CD14-positive monocyte (primary cell): ENCODE measurements around the gene PARVG. TPM values are rescaled to one million over a fixed set of nuclear protein-coding genes. Genes with fewer than 3 reads are reported as not detected.

Experiments
- DNase-seq, 3 donors: peaks; one replicate each; pipeline ENCODE4 v3.0.0-alpha.2; 2011 to 2022
- H2AFZ ChIP-seq: 2 replicates; pipeline ENCODE4 v1.6.0; 2012; ENCODE audit warnings: mild to moderate bottlenecking, low read depth, low read length, inconsistent platforms; ENCODE audit not compliant: insufficient read depth, poor library complexity, severe bottlenecking
- H3K27ac ChIP-seq, 2 donors: 1 replicate in 1 of 2; 2 replicates in 1 of 2; pipeline ENCODE4 v1.5.1; 2012 to 2013; ENCODE audit warnings: low read length in 2 of 2, control low read depth in 1 of 2, inconsistent platforms in 1 of 2, low read depth in 1 of 2, mild to moderate bottlenecking in 1 of 2
- H3K27me3 ChIP-seq, 2 donors: one replicate each; pipeline versions ENCODE4 v1.6.0 to v1.6.1; 2011 to 2013; ENCODE audit warnings: low read length in 2 of 2; ENCODE audit not compliant: control insufficient read depth in 2 of 2, insufficient read depth in 2 of 2
- H3K36me3 ChIP-seq, 2 donors: replicated peaks in 1 of 2; 1 replicate in 1 of 2; 2 replicates in 1 of 2; pipeline versions ENCODE4 v1.5.1 to v1.6.1; 2012 to 2013; ENCODE audit warnings: low read length in 2 of 2, control low read depth in 1 of 2, inconsistent platforms in 1 of 2, mild to moderate bottlenecking in 1 of 2; ENCODE audit not compliant: insufficient read depth in 2 of 2, control insufficient read depth in 1 of 2
- H3K4me1 ChIP-seq, 2 donors: 1 replicate in 1 of 2; 2 replicates in 1 of 2; pipeline versions ENCODE4 v1.5.1 to v1.6.1; 2012 to 2013; ENCODE audit warnings: low read length in 2 of 2, control low read depth in 1 of 2, inconsistent platforms in 1 of 2, mild to moderate bottlenecking in 1 of 2, moderate library complexity in 1 of 2; ENCODE audit not compliant: insufficient read depth in 2 of 2, control insufficient read depth in 1 of 2
- H3K4me2 ChIP-seq: replicated peaks from 2 replicates; pipeline ENCODE3; 2012; ENCODE audit warnings: low read length, moderate library complexity, mild to moderate bottlenecking; ENCODE audit not compliant: poor library complexity, severe bottlenecking; ENCODE audit errors: extremely low read depth
- H3K4me3 ChIP-seq, 3 experiments: fragments of 200-600 bp in 1 of 3; sonication (generic) in 1 of 3; replicated peaks in 1 of 3; 1 replicate in 2 of 3; 2 replicates in 1 of 3; pipeline ENCODE4 v1.5.1; 2011 to 2013; ENCODE audit warnings: low read length in 3 of 3, mild to moderate bottlenecking in 3 of 3, control low read depth in 2 of 3, low read depth in 2 of 3, inconsistent platforms in 1 of 3, moderate library complexity in 1 of 3
- H3K79me2 ChIP-seq: 2 replicates; pipeline ENCODE4 v1.6.0; 2012; ENCODE audit warnings: mild to moderate bottlenecking, control low read depth, inconsistent platforms, low read length, moderate library complexity; ENCODE audit not compliant: insufficient read depth
- H3K9ac ChIP-seq: 2 replicates; pipeline ENCODE4 v1.6.0; 2017; ENCODE audit warnings: low read length, mild to moderate bottlenecking; ENCODE audit not compliant: insufficient read depth, poor library complexity, severe bottlenecking
- H3K9me3 ChIP-seq, 2 donors: replicated peaks in 1 of 2; 1 replicate in 1 of 2; 2 replicates in 1 of 2; pipeline versions ENCODE4 v1.5.1 to v1.6.1; 2012 to 2013; ENCODE audit warnings: low read length in 2 of 2, control low read depth in 1 of 2; ENCODE audit not compliant: control insufficient read depth in 1 of 2, insufficient read depth in 1 of 2
- H4K20me1 ChIP-seq: 2 replicates; pipeline ENCODE4 v1.6.0; 2012; ENCODE audit warnings: mild to moderate bottlenecking, low read length, control low read depth, moderate library complexity; ENCODE audit not compliant: insufficient read depth
- H3K27ac Mint-ChIP-seq, 7 donors: one replicate each; pipeline ENCODE4 v1.8.0; 2020; ENCODE audit warnings: mild to moderate bottlenecking in 7 of 7, mixed read lengths in 7 of 7, moderate library complexity in 6 of 7, inconsistent platforms in 2 of 7
- H3K27me3 Mint-ChIP-seq, 3 donors: one replicate each; pipeline ENCODE4 v1.8.0; 2021 to 2022; ENCODE audit warnings: low read depth in 3 of 3, mild to moderate bottlenecking in 3 of 3, mixed read lengths in 3 of 3, moderate library complexity in 3 of 3, inconsistent platforms in 1 of 3
- H3K36me3 Mint-ChIP-seq, 2 donors: one replicate each; pipeline ENCODE4 v1.8.0; 2020; ENCODE audit warnings: mixed read lengths in 2 of 2, inconsistent platforms in 1 of 2, mild to moderate bottlenecking in 1 of 2
- H3K4me1 Mint-ChIP-seq: one replicate; pipeline ENCODE4 v1.8.0; 2020; ENCODE audit warnings: mild to moderate bottlenecking, mixed read lengths
- H3K4me3 Mint-ChIP-seq, 2 donors: one replicate each; pipeline ENCODE4 v1.8.0; 2020; ENCODE audit warnings: mild to moderate bottlenecking in 2 of 2, mixed read lengths in 2 of 2, moderate library complexity in 1 of 2
- H3K9me3 Mint-ChIP-seq, 7 donors: one replicate each; pipeline ENCODE4 v1.8.0; 2020 to 2022; ENCODE audit warnings: mixed read lengths in 7 of 7, mild to moderate bottlenecking in 6 of 7, moderate library complexity in 6 of 7, inconsistent platforms in 2 of 7
- CTCF ChIP-seq: fragments of 200-600 bp; IDR thresholded peaks from one replicate; pipeline ENCODE4 v1.8.0; 2022; ENCODE audit warnings: antibody characterized with exemption, mild to moderate bottlenecking
- WGBS: methylation state at CpG from one replicate; pipeline ENCODE4 v1.1.5; 2013; ENCODE audit warnings: missing lambda C conversion rate; ENCODE audit not compliant: insufficient coverage; 5-methylcytosine and 5-hydroxymethylcytosine counted together
- intact Hi-C, 2 donors: fragments of 100-400 bp; cut with micrococcal nuclease; formaldehyde crosslinking; loops; one replicate each; pipeline versions ENCODE4 v1.15.0 to v1.15.1; 2023
- polyA plus RNA-seq, 3 donors: library from polyadenylated mRNA; depleted of rRNA in 1 of 3; unstranded in 2 of 3; stranded (reverse) in 1 of 3; fragments of 300-500 nt in 2 of 3; fragments of >200 nt in 1 of 3; fragmentation: Illumina TruSeq in 2 of 3; gene quantifications; 1 replicate in 2 of 3; 2 replicates in 1 of 3; pipeline ENCODE4 v1.2.3, GENCODE V29; 2012 to 2021

The PARVG gene
- polyA plus RNA-seq, 3 donors = 169 to 577 (median 190) TPM

GRCh38 chr22:44162960-44163359, 17.8 kb upstream of the PARVG start:
- Mint-ChIP-seq H3K4me3 (no peak overlapping the region), H3K36me3 (peaks cover 36 to 49% of the 10 kb centered on the region in 2 donors)
- peaks cover 11 to 36% of the 10 kb centered on the region in 2 donors for H3K36me3 ChIP-seq

GRCh38 chr22:44163536-44163935, 17.2 kb upstream of the PARVG start:
- no peak overlapping the region for H3K4me3 Mint-ChIP-seq
- TF ChIP-seq CTCF = no peak
- no peak overlapping the region for H3K27ac ChIP-seq
- H3K79me2 ChIP-seq = no peaks in the 10 kb centered on the region
- H3K4me3 ChIP-seq = no peak overlapping the region
- H3K9ac ChIP-seq = no peak overlapping the region
- no peak overlapping the region for H3K27ac Mint-ChIP-seq
- H3K4me1 ChIP-seq = peaks cover 11 to 12% of the 10 kb centered on the region in 2 donors
- no peak for DNase-seq
- no peaks in the 10 kb centered on the region for H3K9me3 ChIP-seq
- peaks cover 0 to 2% (median 2%) of the 10 kb centered on the region in 3 donors for H3K27me3 Mint-ChIP-seq
- H3K36me3 ChIP-seq = peaks cover 11 to 35% of the 10 kb centered on the region in 2 donors
- H3K9me3 Mint-ChIP-seq = no peaks in the 10 kb centered on the region
- H3K4me2 ChIP-seq = no peak overlapping the region
- no peaks in the 10 kb centered on the region for H4K20me1 ChIP-seq
- no peak overlapping the region for H2AFZ ChIP-seq
- no peaks in the 10 kb centered on the region for H3K27me3 ChIP-seq
- 93% methylated on average over 13 of the region's 18 CpGs for WGBS
- H3K36me3 Mint-ChIP-seq = peaks cover 35 to 48% of the 10 kb centered on the region in 2 donors
- intact Hi-C loops = no loop called here
- peaks cover 18% of the 10 kb centered on the region for H3K4me1 Mint-ChIP-seq

More at GRCh38 chr22:44162960-44163359, 17.8 kb upstream of the PARVG start:
- no peak overlapping the region for H3K4me2 ChIP-seq
- DNase-seq = no peak
- intact Hi-C loops = no loop called here
- no peaks in the 10 kb centered on the region for H4K20me1 ChIP-seq
- H3K9me3 ChIP-seq = no peaks in the 10 kb centered on the region
- no peak overlapping the region for H3K4me3 ChIP-seq
- no peak overlapping the region for H2AFZ ChIP-seq
- H3K27me3 ChIP-seq = no peaks in the 10 kb centered on the region
- H3K79me2 ChIP-seq = no peaks in the 10 kb centered on the region
- no peak for TF ChIP-seq CTCF
- no peak overlapping the region for H3K27ac ChIP-seq
- 96% methylated on average over 8 of the region's 13 CpGs for WGBS
- Mint-ChIP-seq H3K27me3 (peaks cover 0 to 4% (median 2%) of the 10 kb centered on the region in 3 donors), H3K27ac (no peak overlapping the region), H3K9me3 (no peaks in the 10 kb centered on the region), H3K4me1 (peaks cover 18% of the 10 kb centered on the region)
- no peak overlapping the region for H3K9ac ChIP-seq
- peaks cover 11 to 12% of the 10 kb centered on the region in 2 donors for H3K4me1 ChIP-seq
